ENCODE data around the gene SH3BGRL2. TPM values are rescaled to one million over a fixed set of nuclear protein-coding genes. Genes with fewer than 3 reads are reported as not detected.

SH3BGRL2 gene
- total RNA-seq, 2 donors from 2014 or later = 26.8 to 93.3 TPM

GRCh38 chr6:79598012-79598411, 33.1 kb upstream of the SH3BGRL2 start:
- H3K27me3 ChIP-seq (replicated peaks; ENCODE audit: insufficient read depth) = no peaks in the 10 kb centered on the region
- no peak overlapping the region for H3K4me3 ChIP-seq
- intact Hi-C loops (cut with DNase I) = no loop called here
- 93% methylated on average over 4 of the region's 4 CpGs for WGBS
- no peaks in the 10 kb centered on the region for H3K9me3 ChIP-seq
- H3K36me3 ChIP-seq = no peaks in the 10 kb centered on the region
- no peak overlapping the region for H3K27ac ChIP-seq
- DNase-seq (ENCODE audit: low spot score) = no peak
- TF ChIP-seq CTCF (IDR thresholded peaks at IDR 0.05) = no peak
- peaks cover 9% of the 10 kb centered on the region for H3K4me1 ChIP-seq (replicated peaks)

GRCh38 chr6:79599725-79600259, 31.3 kb upstream of the SH3BGRL2 start:
- intact Hi-C loops (cut with DNase I) = no loop called here
- H3K27me3 ChIP-seq (replicated peaks; ENCODE audit: insufficient read depth) = no peaks in the 10 kb centered on the region
- H3K9me3 ChIP-seq = no peaks in the 10 kb centered on the region
- H3K36me3 ChIP-seq = no peaks in the 10 kb centered on the region
- DNase-seq (ENCODE audit: low spot score) = no peak
- H3K27ac ChIP-seq = no peak overlapping the region
- 72% methylated on average over 5 of the region's 5 CpGs for WGBS
- no peak overlapping the region for H3K4me3 ChIP-seq
- no peak for TF ChIP-seq CTCF (IDR thresholded peaks at IDR 0.05)
- no peak for TF ChIP-seq POLR2AphosphoS5 (IDR thresholded peaks at IDR 0.05)
- no peak for TF ChIP-seq POLR2A (IDR thresholded peaks at IDR 0.05)
- peaks cover 9% of the 10 kb centered on the region for H3K4me1 ChIP-seq (replicated peaks)

GRCh38 chr6:79600313-79600712, 30.8 kb upstream of the SH3BGRL2 start:
- Histone ChIP-seq H3K27ac (peak overlapping the region; percentile 49 to 62), H3K4me3 (no peak overlapping the region), H3K9me3 (no peaks in the 10 kb centered on the region), H3K4me1 (replicated peaks) (peaks cover 9% of the 10 kb centered on the region), H3K36me3 (no peaks in the 10 kb centered on the region), H3K27me3 (replicated peaks; ENCODE audit: insufficient read depth) (no peaks in the 10 kb centered on the region)
- no peak for TF ChIP-seq CTCF (IDR thresholded peaks at IDR 0.05)
- 57% methylated on average over 3 of the region's 3 CpGs for WGBS
- intact Hi-C loops (cut with DNase I) = no loop called here
- DNase-seq (ENCODE audit: low spot score) = no peak

GRCh38 chr6:79600812-79601609, 30.1 kb upstream of the SH3BGRL2 start:
- WGBS = 27% methylated on average over 3 of the region's 3 CpGs
- peak; percentile 27 for DNase-seq (ENCODE audit: low spot score)
- peaks cover 9% of the 10 kb centered on the region for H3K4me1 ChIP-seq (replicated peaks)
- intact Hi-C loops (cut with DNase I) = no loop called here
- no peaks in the 10 kb centered on the region for H3K27me3 ChIP-seq (replicated peaks; ENCODE audit: insufficient read depth)
- peak; percentile 81 for TF ChIP-seq POLR2AphosphoS5 (IDR thresholded peaks at IDR 0.05)
- no peak for TF ChIP-seq CTCF (IDR thresholded peaks at IDR 0.05)
- no peaks in the 10 kb centered on the region for H3K36me3 ChIP-seq
- H3K9me3 ChIP-seq = no peaks in the 10 kb centered on the region
- H3K4me3 ChIP-seq = no peak overlapping the region
- peak overlapping the region; percentile 49 to 62 for H3K27ac ChIP-seq

- Histone ChIP-seq H3K27ac (no peak overlapping the region), H3K4me3 (no peak overlapping the region), H3K4me1 (replicated peaks) (peaks cover 9% of the 10 kb centered on the region), H3K9me3 (no peaks in the 10 kb centered on the region), H3K36me3 (no peaks in the 10 kb centered on the region), H3K27me3 (replicated peaks; ENCODE audit: insufficient read depth) (no peaks in the 10 kb centered on the region)
- DNase-seq (ENCODE audit: low spot score) = no peak
- no peak for TF ChIP-seq CTCF (IDR thresholded peaks at IDR 0.05)
- TF ChIP-seq POLR2AphosphoS5 (IDR thresholded peaks at IDR 0.05) = no peak
- intact Hi-C loops (cut with DNase I) = no loop called here
These were observed 28.3 kb upstream of the SH3BGRL2 start for GRCh38 chr6:79602859-79603258.

Data from prostate gland (tissue), 2 donors.